Epithelial cell of proximal tubule (primary cell): ENCODE data around the gene LRRC30. TPM values are rescaled to one million over a fixed set of nuclear protein-coding genes. Genes with fewer than 3 reads are reported as not detected.

ENCODE experiments used
- DNase-seq: peaks from one replicate; pipeline ENCODE4 v3.0.0-alpha.2; 2011; ENCODE audit warnings: low read depth
- H3K4me3 ChIP-seq: 2 replicates; pipeline ENCODE4 v1.5.1; 2011; ENCODE audit warnings: low read depth, mild to moderate bottlenecking, low read length
- total RNA-seq: library from RNA; depleted of rRNA; stranded (reverse); fragments of >200 nt; gene quantifications from 2 replicates; pipeline ENCODE4 v1.2.3, GENCODE V29; 2015
- TF ChIP-seq, protein P1 (sequence below): conservative IDR thresholded peaks from 2 replicates; pipeline ENCODE4 v1.5.1; 2012; ENCODE audit warnings: low read depth, mild to moderate bottlenecking, low read length

The LRRC30 gene
- total RNA-seq, 1 donor from 2014 or later, result not detected

DNA sequence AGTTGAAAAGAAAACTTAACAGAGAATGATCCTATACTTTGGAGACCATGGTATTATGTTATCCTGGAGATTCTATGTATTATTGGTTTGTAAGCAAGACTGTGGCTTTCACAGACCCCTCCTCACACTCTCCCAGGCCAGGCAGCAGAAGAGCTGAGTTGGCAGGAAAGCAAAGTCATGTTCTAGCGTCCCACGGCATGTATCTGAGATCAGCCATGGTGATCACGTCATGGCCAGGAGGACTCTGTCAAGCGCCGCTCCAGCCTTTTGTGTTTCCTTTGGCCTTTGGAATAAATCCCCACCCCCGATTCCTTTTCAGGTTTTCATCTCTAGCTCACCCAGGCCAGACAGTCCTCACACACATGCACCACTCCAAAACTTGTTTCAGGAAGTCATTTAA lies 39.1 kb downstream of the LRRC30 start:
- no peak for DNase-seq

DNA sequence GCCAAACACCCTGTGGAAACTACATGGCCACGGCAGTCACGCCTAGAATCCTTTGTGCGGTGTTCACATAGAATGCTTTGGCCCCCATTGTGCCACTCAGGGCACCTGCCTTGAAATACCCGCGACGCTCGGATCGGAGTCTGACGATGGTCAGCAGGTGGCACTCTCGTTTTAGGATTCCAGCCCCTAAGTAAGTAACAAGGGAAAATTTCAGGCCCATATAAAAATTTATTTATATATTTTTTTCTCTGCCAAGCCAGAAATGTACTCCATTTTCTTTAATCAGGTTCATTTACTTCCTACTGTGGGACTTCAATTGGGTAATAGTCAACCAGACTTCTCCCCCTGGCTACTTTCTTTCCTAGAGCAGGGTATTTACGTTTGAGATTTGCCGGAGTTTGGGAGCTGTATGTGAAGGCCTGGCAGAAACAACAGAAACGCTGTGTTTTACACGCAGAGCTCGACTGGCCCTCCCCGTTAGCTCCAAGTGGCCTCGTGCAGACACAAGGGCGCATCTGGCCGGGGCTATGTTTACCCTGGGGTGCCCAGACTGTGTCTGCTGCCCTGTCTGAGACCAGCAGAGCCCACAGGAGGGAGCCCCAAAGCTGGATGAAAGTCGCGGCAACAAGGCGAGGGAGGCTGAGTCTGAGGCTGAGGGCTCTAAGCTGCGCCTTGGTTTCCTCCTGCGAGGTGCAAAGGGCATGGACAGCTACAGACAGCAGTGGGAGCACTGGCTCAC lies 41.6 kb downstream of the LRRC30 start:
- TF ChIP-seq, protein P1, sequence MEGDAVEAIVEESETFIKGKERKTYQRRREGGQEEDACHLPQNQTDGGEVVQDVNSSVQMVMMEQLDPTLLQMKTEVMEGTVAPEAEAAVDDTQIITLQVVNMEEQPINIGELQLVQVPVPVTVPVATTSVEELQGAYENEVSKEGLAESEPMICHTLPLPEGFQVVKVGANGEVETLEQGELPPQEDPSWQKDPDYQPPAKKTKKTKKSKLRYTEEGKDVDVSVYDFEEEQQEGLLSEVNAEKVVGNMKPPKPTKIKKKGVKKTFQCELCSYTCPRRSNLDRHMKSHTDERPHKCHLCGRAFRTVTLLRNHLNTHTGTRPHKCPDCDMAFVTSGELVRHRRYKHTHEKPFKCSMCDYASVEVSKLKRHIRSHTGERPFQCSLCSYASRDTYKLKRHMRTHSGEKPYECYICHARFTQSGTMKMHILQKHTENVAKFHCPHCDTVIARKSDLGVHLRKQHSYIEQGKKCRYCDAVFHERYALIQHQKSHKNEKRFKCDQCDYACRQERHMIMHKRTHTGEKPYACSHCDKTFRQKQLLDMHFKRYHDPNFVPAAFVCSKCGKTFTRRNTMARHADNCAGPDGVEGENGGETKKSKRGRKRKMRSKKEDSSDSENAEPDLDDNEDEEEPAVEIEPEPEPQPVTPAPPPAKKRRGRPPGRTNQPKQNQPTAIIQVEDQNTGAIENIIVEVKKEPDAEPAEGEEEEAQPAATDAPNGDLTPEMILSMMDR, result peak; percentile 71
- peak overlapping the region; percentile 53 for H3K4me3 ChIP-seq
- DNase-seq, result peak; percentile 27

More for the DNA sequence above, 39.1 kb downstream of the LRRC30 start:
- TF ChIP-seq, protein P1, result no peak
- H3K4me3 ChIP-seq, result no peak overlapping the region

DNA sequence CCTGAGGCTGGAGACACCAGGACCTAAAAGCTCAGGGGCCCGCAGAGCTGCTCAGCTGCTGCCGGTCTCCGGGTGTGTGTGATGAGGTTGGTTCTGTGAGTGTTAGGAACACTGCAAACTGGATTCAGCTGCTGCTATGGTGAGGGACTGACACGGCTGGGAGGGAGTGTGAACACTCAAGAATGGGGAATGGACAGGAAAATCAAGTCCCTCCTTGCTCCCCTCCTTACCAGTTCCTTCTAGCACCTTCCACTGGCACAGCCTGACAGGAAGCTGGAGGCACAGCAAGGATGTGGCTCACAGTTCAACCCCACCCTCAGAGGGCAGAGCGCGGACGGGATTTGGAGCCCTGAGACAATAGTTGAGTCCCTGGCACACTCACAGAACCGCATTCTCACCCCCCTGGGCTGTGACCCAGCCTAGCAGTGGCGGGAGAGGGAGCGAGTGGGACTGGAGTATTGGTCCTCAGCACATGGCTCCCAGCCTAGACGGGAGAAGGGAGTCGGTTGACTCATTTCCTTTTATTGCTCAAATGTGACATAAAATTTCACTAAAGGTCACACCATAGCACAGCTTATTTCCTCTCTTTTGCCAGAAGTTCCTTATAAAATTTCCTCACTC lies 42.5 kb downstream of the LRRC30 start:
- DNase-seq, result no peak

DNA sequence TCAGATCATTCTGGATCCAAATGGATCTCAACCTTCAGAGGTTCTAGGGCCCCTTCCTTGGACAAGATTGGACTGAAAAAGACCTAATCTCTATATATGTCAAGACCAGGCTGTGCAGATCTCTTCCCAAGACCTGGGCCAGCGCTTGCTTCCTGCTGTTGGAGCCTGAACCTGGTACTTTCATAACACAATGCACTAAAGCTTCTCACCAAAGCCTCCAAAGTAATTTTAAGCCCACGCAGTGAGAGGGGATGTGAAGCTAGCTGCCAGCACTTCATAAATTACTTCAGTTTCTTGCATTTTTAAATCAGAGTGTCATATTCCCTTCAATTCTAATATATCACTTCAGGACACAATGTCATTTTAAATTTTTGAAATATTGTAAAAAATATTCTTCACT lies 50.7 kb downstream of the LRRC30 start:
- DNase-seq, result no peak
- H3K4me3 ChIP-seq, result no peak overlapping the region
- TF ChIP-seq, protein P1, result no peak

More for the DNA sequence above, 42.5 kb downstream of the LRRC30 start:
- H3K4me3 ChIP-seq, result no peak overlapping the region
- TF ChIP-seq, protein P1, result no peak

Other genes with a start within 250 kb of the LRRC30 start
- gene LAMA1, start 113.3 kb upstream of the LRRC30 start, total RNA-seq, result 10.1 and 23.2 TPM in 2 replicates